Endothelial cell of umbilical vein (primary cell): ENCODE data around the gene DGKA. TPM values are rescaled to one million over a fixed set of nuclear protein-coding genes. Genes with fewer than 3 reads are reported as not detected.

ENCODE experiments used
- BruUV-seq: library from RNA; stranded (reverse); fragments of 400-500 nt; replicated peaks from 2 replicates; lab custom pipeline; 2021; lab: Mats Ljungman, UMichigan
- CTCF ChIA-PET: fragments of 300-600, 350-600 bp; sonication (Branson Sonifier 250); formaldehyde crosslinking; loops from one replicate; lab custom pipeline; 2021; ENCODE audit warnings: antibody characterized with exemption, inconsistent platforms; lab: Charles Lee
- POLR2A ChIA-PET: fragments of 300-600, 350-600 bp; sonication (Branson Sonifier 250); formaldehyde crosslinking; loops from one replicate; lab custom pipeline; 2021; ENCODE audit warnings: antibody characterized with exemption, inconsistent platforms; lab: Charles Lee
- DNase-seq: peaks from one replicate; pipeline ENCODE4 v3.0.0-alpha.2; 2011; ENCODE audit warnings: low read depth, low spot score
- FAIRE-seq: peaks from 2 replicates; lab custom pipeline; 2011; peaks lifted over from hg19 to GRCh38; lab: Jason Lieb, UNC
- H2AFZ ChIP-seq: 2 replicates; pipeline ENCODE4 v1.6.0; 2012; ENCODE audit warnings: low read depth, low read length, control low read depth, inconsistent platforms
- H3K27ac ChIP-seq: 2 replicates; pipeline ENCODE4 v1.5.1; 2011; ENCODE audit warnings: low read depth, mild to moderate bottlenecking, control low read depth, low read length, moderate library complexity; ENCODE audit not compliant: insufficient read depth
- H3K27me3 ChIP-seq, 2 experiments: 2 replicates each; pipeline versions ENCODE4 v1.6.0 to v1.6.1; 2011; ENCODE audit warnings: low read length in 2 of 2, mixed read lengths in 1 of 2; ENCODE audit not compliant: control insufficient read depth in 2 of 2, insufficient read depth in 2 of 2
- H3K36me3 ChIP-seq, 2 experiments: 2 replicates in 1 of 2; 3 replicates in 1 of 2; pipeline ENCODE4 v1.5.1; 2011; ENCODE audit warnings: low read length in 2 of 2, mild to moderate bottlenecking in 1 of 2, moderate library complexity in 1 of 2; ENCODE audit not compliant: control insufficient read depth in 2 of 2, insufficient read depth in 2 of 2; ENCODE audit errors: extremely low read depth in 1 of 2
- H3K4me1 ChIP-seq: 3 replicates; pipeline ENCODE4 v1.5.1; 2011; ENCODE audit warnings: mild to moderate bottlenecking, low read length; ENCODE audit not compliant: control insufficient read depth, insufficient read depth; ENCODE audit errors: extremely low read depth
- H3K4me2 ChIP-seq: 2 replicates; pipeline ENCODE4 v1.6.1; 2011; ENCODE audit warnings: low read length, control low read depth, mixed read lengths; ENCODE audit not compliant: insufficient read depth
- H3K4me3 ChIP-seq, 3 experiments: fragments of 200-600 bp in 1 of 3; sonication (generic), shearing (Covaris generic) in 1 of 3; replicated peaks in 1 of 3; 2 replicates each; pipeline ENCODE4 v1.5.1; 2011 to 2016; ENCODE audit warnings: control low read depth in 3 of 3, low read length in 3 of 3, mild to moderate bottlenecking in 2 of 3, inconsistent platforms in 1 of 3, low read depth in 1 of 3, moderate library complexity in 1 of 3; ENCODE audit not compliant: insufficient read depth in 1 of 3
- H3K79me2 ChIP-seq: 2 replicates; pipeline ENCODE4 v1.6.0; 2012; ENCODE audit warnings: low read length, inconsistent platforms; ENCODE audit not compliant: control insufficient read depth, insufficient read depth
- H3K9ac ChIP-seq: replicated peaks from 2 replicates; pipeline ENCODE3; 2011; ENCODE audit warnings: low read length, control low read depth; ENCODE audit not compliant: insufficient read depth; ENCODE audit errors: extremely low read depth
- H3K9me1 ChIP-seq: replicated peaks from 3 replicates; pipeline ENCODE4 v1.6.0; 2011; ENCODE audit warnings: mild to moderate bottlenecking, low read length; ENCODE audit not compliant: control insufficient read depth, insufficient read depth; ENCODE audit errors: extremely low read depth
- H3K9me3 ChIP-seq: replicated peaks from 2 replicates; pipeline ENCODE4 v1.5.1; 2012; ENCODE audit warnings: low read length, inconsistent platforms; ENCODE audit not compliant: control insufficient read depth, insufficient read depth
- H4K20me1 ChIP-seq: replicated peaks from 2 replicates; pipeline ENCODE3; 2011; ENCODE audit warnings: mild to moderate bottlenecking, low read length; ENCODE audit not compliant: control insufficient read depth, insufficient read depth; ENCODE audit errors: extremely low read depth
- EZH2 ChIP-seq: IDR thresholded peaks from 2 replicates; pipeline ENCODE4 v1.6.1; 2012; ENCODE audit warnings: borderline replicate concordance, low read depth, mild to moderate bottlenecking, moderate library complexity, low read length, inconsistent platforms; ENCODE audit not compliant: severe bottlenecking
- FOS ChIP-seq: IDR thresholded peaks from 2 replicates; pipeline ENCODE4 v1.6.1; 2011; ENCODE audit warnings: mild to moderate bottlenecking, low read length, moderate library complexity, borderline replicate concordance; ENCODE audit not compliant: insufficient read depth
- GATA2 ChIP-seq: IDR thresholded peaks from 2 replicates; pipeline ENCODE4 v1.7.0; 2011; ENCODE audit warnings: low read depth, mild to moderate bottlenecking, moderate library complexity, mixed read lengths, low read length; ENCODE audit not compliant: insufficient read length, insufficient read depth
- JUN ChIP-seq: IDR thresholded peaks from 2 replicates; pipeline ENCODE4 v1.6.1; 2011; ENCODE audit warnings: borderline replicate concordance, low read depth; ENCODE audit not compliant: insufficient read length, insufficient read depth
- MAX ChIP-seq: IDR thresholded peaks from 2 replicates; pipeline ENCODE4 v1.6.1; 2011; ENCODE audit not compliant: insufficient read depth, insufficient read length
- MYC ChIP-seq: IDR thresholded peaks from one replicate; pipeline ENCODE4 v1.6.1; 2011; ENCODE audit warnings: mild to moderate bottlenecking, low read depth, low read length
- POLR2A ChIP-seq: IDR thresholded peaks from 2 replicates; pipeline ENCODE4 v1.6.1; 2012; ENCODE audit warnings: low read depth, mild to moderate bottlenecking, control low read depth, low read length
- POLR2AphosphoS5 ChIP-seq: IDR thresholded peaks from 2 replicates; pipeline ENCODE4 v1.6.1; 2012; ENCODE audit warnings: low read depth, mild to moderate bottlenecking, control low read depth, low read length, moderate library complexity; ENCODE audit not compliant: insufficient read depth
- dilution Hi-C: fragments of 300-500 bp; cut with MboI; formaldehyde crosslinking; loops from one replicate; pipeline ENCODE4 v1.15.0; 2019; ENCODE audit warnings: low sequenced_read_pairs; ENCODE audit not compliant: extremely low pct_ligation_motif_present
- intact Hi-C: fragments of 100-400 bp; cut with micrococcal nuclease; formaldehyde crosslinking; loops from one replicate; pipeline ENCODE4 v1.10.0; 2022
- polyA plus RNA-seq, 4 experiments: library from polyadenylated mRNA; depleted of rRNA in 3 of 4; stranded (reverse) in 3 of 4; unstranded in 1 of 4; fragments of >200 nt; gene quantifications; 2 replicates each; pipeline versions ENCODE4 v1.2.1 to v1.2.3, GENCODE V29; 2011 to 2012; ENCODE audit warnings: missing spikeins in 1 of 4
- total RNA-seq: library from RNA; stranded (reverse); gene quantifications from 2 replicates; pipeline ENCODE4 v1.2.3, GENCODE V29; 2021
- TF ChIP-seq, protein P1 (sequence below), 2 donors: IDR thresholded peaks; 1 replicate in 1 of 2; 2 replicates in 1 of 2; pipeline ENCODE4 v1.5.1; 2011; ENCODE audit warnings: low read length in 2 of 2, mild to moderate bottlenecking in 2 of 2, moderate library complexity in 2 of 2, control low read depth in 1 of 2, inconsistent platforms in 1 of 2, low read depth in 1 of 2; ENCODE audit not compliant: insufficient read depth in 1 of 2; ENCODE audit errors: extremely low read depth in 1 of 2

The DGKA gene
- total and polyA plus RNA-seq, 2 donors (not counting 3 experiments of a cell fraction or from before 2014, with no cell fraction given), result 49.8 to 53.2 TPM

DNA sequence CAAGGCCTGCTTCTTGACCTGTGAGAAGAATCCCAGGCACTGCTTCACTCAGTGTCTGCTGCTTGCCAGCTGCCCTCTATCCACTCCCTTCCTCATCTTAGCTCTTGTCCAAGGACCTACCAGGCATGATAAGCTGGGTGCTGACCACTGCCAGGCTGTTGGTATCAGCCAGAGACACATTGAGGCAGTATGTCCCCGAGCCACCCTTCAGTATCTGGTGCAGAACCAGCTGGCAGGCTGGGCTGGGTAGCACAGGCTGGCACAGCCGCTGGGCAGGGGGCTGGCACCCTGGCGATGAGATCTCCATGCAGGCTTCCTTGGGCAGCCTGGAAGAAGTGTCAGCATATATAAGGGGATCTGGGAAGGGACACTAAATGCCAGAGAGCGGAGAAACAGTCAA, 24.4 kb downstream of the DGKA start:
- DNase-seq (no peak), FAIRE-seq (no peak)
- Histone ChIP-seq H3K9me3 (no peaks in the 10 kb centered on the region), H3K9ac (no peak overlapping the region), H4K20me1 (no peaks in the 10 kb centered on the region), H2AFZ (no peak overlapping the region), H3K27me3 (no peaks in the 10 kb centered on the region), H3K36me3 (peaks cover 3 to 22% of the 10 kb centered on the region in 2 experiments), H3K4me3 (no peak overlapping the region), H3K9me1 (no peaks in the 10 kb centered on the region), H3K4me2 (no peak overlapping the region), H3K27ac (no peak overlapping the region), H3K79me2 (no peaks in the 10 kb centered on the region), H3K4me1 (no peaks in the 10 kb centered on the region)
- no TSS peak for BruUV-seq
- POLR2A ChIA-PET, result interaction anchor here (0.6 kb wide), 1 partner anchor 97 kb away, joined by 3 read pairs; no protein-coding TSS in a partner anchor
- CTCF ChIA-PET, result interaction anchor here (0.7 to 2.1 kb wide), 5 partner anchors 13 to 75 kb away, joined by 3 to 7 read pairs (median 5); no protein-coding TSS in a partner anchor
- intact Hi-C loops, result no loop called here
- dilution Hi-C loops, result no loop called here
- TF ChIP-seq, protein P1, sequence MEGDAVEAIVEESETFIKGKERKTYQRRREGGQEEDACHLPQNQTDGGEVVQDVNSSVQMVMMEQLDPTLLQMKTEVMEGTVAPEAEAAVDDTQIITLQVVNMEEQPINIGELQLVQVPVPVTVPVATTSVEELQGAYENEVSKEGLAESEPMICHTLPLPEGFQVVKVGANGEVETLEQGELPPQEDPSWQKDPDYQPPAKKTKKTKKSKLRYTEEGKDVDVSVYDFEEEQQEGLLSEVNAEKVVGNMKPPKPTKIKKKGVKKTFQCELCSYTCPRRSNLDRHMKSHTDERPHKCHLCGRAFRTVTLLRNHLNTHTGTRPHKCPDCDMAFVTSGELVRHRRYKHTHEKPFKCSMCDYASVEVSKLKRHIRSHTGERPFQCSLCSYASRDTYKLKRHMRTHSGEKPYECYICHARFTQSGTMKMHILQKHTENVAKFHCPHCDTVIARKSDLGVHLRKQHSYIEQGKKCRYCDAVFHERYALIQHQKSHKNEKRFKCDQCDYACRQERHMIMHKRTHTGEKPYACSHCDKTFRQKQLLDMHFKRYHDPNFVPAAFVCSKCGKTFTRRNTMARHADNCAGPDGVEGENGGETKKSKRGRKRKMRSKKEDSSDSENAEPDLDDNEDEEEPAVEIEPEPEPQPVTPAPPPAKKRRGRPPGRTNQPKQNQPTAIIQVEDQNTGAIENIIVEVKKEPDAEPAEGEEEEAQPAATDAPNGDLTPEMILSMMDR (IDR thresholded peaks at IDR 0.05; ENCODE audit: extremely low read depth in 1 of 2, insufficient read depth in 1 of 2, low read depth in 1 of 2, low read length in 2 of 2), result no peak
- TF ChIP-seq JUN (no peak), MYC (no peak), EZH2 (no peak), GATA2 (no peak), POLR2AphosphoS5 (no peak), MAX (no peak), POLR2A (no peak), FOS (no peak)
